Measurements from ENCODE around the gene MISP3.

Gene MISP3

GRCh38 chr19:14081797-14082674 is 9.4 kb downstream of the MISP3 start:
- TF ChIP-seq CTCF (IDR thresholded peaks at IDR 0.05; ENCODE audit: insufficient read depth, low read depth, low read length, missing control alignments): no peak
- peak overlapping the region; percentile 80 for H3K4me3 ChIP-seq (ENCODE audit: low read depth, low read length)
- peak; percentile 64 for DNase-seq (ENCODE audit: low read depth)

GRCh38 chr19:14082675-14082960 is 10.0 kb downstream of the MISP3 start:
- peak overlapping the region; percentile 80 for H3K4me3 ChIP-seq (ENCODE audit: low read depth, low read length)
- no peak for DNase-seq (ENCODE audit: low read depth)
- no peak for TF ChIP-seq CTCF (IDR thresholded peaks at IDR 0.05; ENCODE audit: insufficient read depth, low read depth, low read length, missing control alignments)

GRCh38 chr19:14085309-14085995 is 12.9 kb downstream of the MISP3 start, which contains the start of gene C19orf67:
Gene C19orf67 (minus strand): TSS chr19:14085783. CDS start chr19:14085627, 156 bp downstream.
- no peak for TF ChIP-seq CTCF (IDR thresholded peaks at IDR 0.05; ENCODE audit: insufficient read depth, low read depth, low read length, missing control alignments)

GRCh38 chr19:14086098-14086497 is 13.5 kb downstream of the MISP3 start:
- H3K4me3 ChIP-seq (ENCODE audit: low read depth, low read length): no peak overlapping the region
- TF ChIP-seq CTCF (IDR thresholded peaks at IDR 0.05; ENCODE audit: insufficient read depth, low read depth, low read length, missing control alignments): no peak
- no peak for DNase-seq (ENCODE audit: low read depth)

More at GRCh38 chr19:14085309-14085995, 12.9 kb downstream of the MISP3 start, which contains the start of gene C19orf67:
- no peak within 1 kb of the TSS for H3K4me3 ChIP-seq (ENCODE audit: low read depth, low read length)
- no peak for DNase-seq (ENCODE audit: low read depth)

GRCh38 chr19:14088634-14089411 is 16.2 kb downstream of the MISP3 start:
- no peak for TF ChIP-seq CTCF (IDR thresholded peaks at IDR 0.05; ENCODE audit: insufficient read depth, low read depth, low read length, missing control alignments)
- H3K4me3 ChIP-seq (ENCODE audit: low read depth, low read length): peak overlapping the region; percentile 50
- no peak for DNase-seq (ENCODE audit: low read depth)

- no peak for TF ChIP-seq CTCF (IDR thresholded peaks at IDR 0.05; ENCODE audit: insufficient read depth, low read depth, low read length, missing control alignments)
- DNase-seq (ENCODE audit: low read depth): peak; percentile 51
- H3K4me3 ChIP-seq (ENCODE audit: low read depth, low read length): peak overlapping the region; percentile 50
Measured at GRCh38 chr19:14089412-14089661, 16.8 kb downstream of the MISP3 start.
